22Rv1 (cell line): Measurements from ENCODE around the gene NYAP2.

Experiments used
- CTCF ChIP-seq: fragments of 450-650 bp; IDR thresholded peaks from 2 replicates; pipeline ENCODE4 v1.5.1; 2017; ENCODE audit warnings: mild to moderate bottlenecking
- ZFX ChIP-seq: fragments of 450-650 bp; IDR thresholded peaks from 2 replicates; pipeline ENCODE4 v1.6.1; 2017; ENCODE audit warnings: antibody characterized with exemption, borderline replicate concordance

- no peak for TF ChIP-seq CTCF
- no peak for TF ChIP-seq ZFX
Measured at GRCh38 chr2:225413786-225414185, 14.3 kb downstream of the NYAP2 start.
